H1 (cell line): ENCODE results near the gene C3orf18.
A peak's percentile ranks its signal among the peaks of the same experiment; 100 is the strongest.

Source experiments
- CREB1 ChIP-seq: IDR thresholded peaks from 2 replicates; pipeline ENCODE4 v1.6.1; 2012; ENCODE audit warnings: inconsistent platforms
- CTCF ChIP-seq, 3 experiments: IDR thresholded peaks; 1 replicate in 2 of 3; 2 replicates in 1 of 3; pipeline versions ENCODE4 v1.5.1 to v1.6.1; 2011; ENCODE audit warnings: low read length in 3 of 3, mild to moderate bottlenecking in 3 of 3, inconsistent platforms in 2 of 3, low read depth in 1 of 3, moderate library complexity in 1 of 3; ENCODE audit not compliant: insufficient read depth in 1 of 3; ENCODE audit errors: control extremely low read depth in 1 of 3
- EZH2 ChIP-seq: fragments of 200-600 bp; sonication (generic); IDR thresholded peaks from 2 replicates; pipeline ENCODE4 v1.7.1; 2012; ENCODE audit warnings: low read depth, mild to moderate bottlenecking, moderate library complexity, low read length, inconsistent platforms; ENCODE audit not compliant: severe bottlenecking
- NRF1 ChIP-seq: IDR thresholded peaks from 2 replicates; pipeline ENCODE4 v1.6.1; 2011; ENCODE audit warnings: mild to moderate bottlenecking, low read depth, low read length, improper control_type of control experiment
- ZNF274 ChIP-seq: IDR thresholded peaks from 2 replicates; pipeline ENCODE4 v1.7.0; 2012; ENCODE audit warnings: low read length, borderline replicate concordance; ENCODE audit errors: extremely low read depth

- no peak for TF ChIP-seq EZH2
- TF ChIP-seq NRF1, result no peak
- TF ChIP-seq CREB1, result peak; percentile 46; the same call in 1 of the 2 replicates
- TF ChIP-seq CTCF (IDR thresholded peaks at IDR 0.05; ENCODE audit: control extremely low read depth in 1 of 3, insufficient read depth in 1 of 3, low read depth in 1 of 3, low read length in 3 of 3), result no peak
- no peak for TF ChIP-seq ZNF274
Measured at GRCh38 chr3:50525987-50526386, 41.6 kb downstream of the C3orf18 start.
